HL-60/S4 treated with phorbol 12-myristate 13-acetate at 8.2 ng/mL for 4 days and 3 days (cell line): ENCODE data around the gene FLYWCH2.
"Not testable (repeated sequence)": the region's sequence is repeated elsewhere in the genome, so short reads cannot be mapped to it uniquely, and the experiment has no call there.

ENCODE experiments used
- in situ Hi-C: fragments of 300-500 bp; cut with MboI; formaldehyde crosslinking; loops from 2 replicates; pipeline ENCODE4 v1.15.0; 2022; ENCODE audit warnings: low sequenced_read_pairs

Gene FLYWCH2

GRCh38 chr16:2881783-2882649 lies 999 bp upstream of the FLYWCH2 start:
- in situ Hi-C loops: no loop called here

- in situ Hi-C loops: no loop called here
Observed at GRCh38 chr16:2883458-2883908, 468 bp downstream of the FLYWCH2 start.

GRCh38 chr16:2884041-2884451 lies 1.0 kb downstream of the FLYWCH2 start:
- in situ Hi-C loops: no loop called here

GRCh38 chr16:2894231-2894630 lies 11.2 kb downstream of the FLYWCH2 start:
- in situ Hi-C loops: no loop called here

- in situ Hi-C loops: no loop called here
Observed at GRCh38 chr16:2895813-2896212, 12.8 kb downstream of the FLYWCH2 start.

GRCh38 chr16:2896480-2897010 lies 13.5 kb downstream of the FLYWCH2 start:
- in situ Hi-C loops: no loop called here

GRCh38 chr16:2897110-2897509 lies 14.1 kb downstream of the FLYWCH2 start:
- in situ Hi-C loops: no loop called here

- in situ Hi-C loops: no loop called here
Observed at GRCh38 chr16:2898831-2899563, 16.0 kb downstream of the FLYWCH2 start.

GRCh38 chr16:2899564-2900072 lies 16.6 kb downstream of the FLYWCH2 start:
- in situ Hi-C loops: no loop called here

GRCh38 chr16:2900526-2901075 lies 17.6 kb downstream of the FLYWCH2 start:
- in situ Hi-C loops: no loop called here

- in situ Hi-C loops: no loop called here
Observed at GRCh38 chr16:2902337-2903130, 19.5 kb downstream of the FLYWCH2 start.

- in situ Hi-C loops: no loop called here
Observed at GRCh38 chr16:2904100-2904921, 21.3 kb downstream of the FLYWCH2 start.

GRCh38 chr16:2904922-2905240 lies 21.9 kb downstream of the FLYWCH2 start:
- in situ Hi-C loops: no loop called here

GRCh38 chr16:2905241-2905987 lies 22.4 kb downstream of the FLYWCH2 start:
- in situ Hi-C loops: no loop called here

GRCh38 chr16:2905988-2906387 lies 23.0 kb downstream of the FLYWCH2 start:
- in situ Hi-C loops: no loop called here

GRCh38 chr16:2907084-2907753 lies 24.2 kb downstream of the FLYWCH2 start:
- in situ Hi-C loops: not testable (repeated sequence)

- in situ Hi-C loops: no loop called here
Observed at GRCh38 chr16:2910441-2910969, 27.5 kb downstream of the FLYWCH2 start.

GRCh38 chr16:2911638-2912329 lies 28.8 kb downstream of the FLYWCH2 start, which contains the start of gene FLYWCH1:
TSS of gene FLYWCH1 (plus strand) at chr16:2911931. CDS start at chr16:2929686, 17,755 bp downstream.
- in situ Hi-C loops: no loop called here
